H1 (cell line): ENCODE results near the gene PRRX2. TPM values are rescaled to one million over a fixed set of nuclear protein-coding genes. Genes with fewer than 3 reads are reported as not detected.

ENCODE experiments used
- CTCF ChIA-PET: fragments of 300-600 bp; sonication (Branson Sonifier 250); formaldehyde crosslinking; loops from one replicate; lab custom pipeline; 2021; ENCODE audit not compliant: partially characterized antibody; lab: Charles Lee
- POLR2A ChIA-PET: fragments of 300-600 bp; sonication (Branson Sonifier 250); formaldehyde crosslinking; loops from one replicate; lab custom pipeline; 2021; ENCODE audit warnings: inconsistent platforms; ENCODE audit not compliant: partially characterized antibody; lab: Charles Lee
- DNase-seq, 2 experiments: peaks; one replicate each; pipeline versions ENCODE4 v3.0.0 to v3.0.0-alpha.2; 2010 to 2022; ENCODE audit warnings: low spot score in 2 of 2, low read depth in 1 of 2, mixed read lengths in 1 of 2
- FAIRE-seq: peaks from 2 replicates; lab custom pipeline; 2011; peaks lifted over from hg19 to GRCh38; lab: Jason Lieb, UNC
- H2AFZ ChIP-seq: 2 replicates; pipeline ENCODE4 v1.8.1; 2012; ENCODE audit warnings: low read length, inconsistent platforms
- H2AK5ac ChIP-seq: 2 replicates; pipeline ENCODE4 v1.6.1; 2013; ENCODE audit warnings: low read depth, low read length
- H2BK120ac ChIP-seq: replicated peaks from 2 replicates; pipeline ENCODE3; 2013; ENCODE audit warnings: low read depth, low read length, inconsistent platforms
- H2BK12ac ChIP-seq: 2 replicates; pipeline ENCODE4 v1.6.1; 2013; ENCODE audit warnings: low read depth, low read length
- H2BK15ac ChIP-seq: 2 replicates; pipeline ENCODE4 v1.6.1; 2013; ENCODE audit warnings: low read length
- H2BK20ac ChIP-seq: 2 replicates; pipeline ENCODE4 v1.6.1; 2013; ENCODE audit warnings: low read length
- H2BK5ac ChIP-seq: 2 replicates; pipeline ENCODE4 v1.6.1; 2013; ENCODE audit warnings: low read depth, low read length
- H3K14ac ChIP-seq: 2 replicates; pipeline ENCODE4 v1.6.1; 2013; ENCODE audit warnings: inconsistent platforms; ENCODE audit not compliant: insufficient read length
- H3K18ac ChIP-seq: 2 replicates; pipeline ENCODE4 v1.6.1; 2013; ENCODE audit warnings: low read length; ENCODE audit errors: extremely low read depth
- H3K23ac ChIP-seq: 2 replicates; pipeline ENCODE4 v1.6.1; 2013; ENCODE audit warnings: inconsistent platforms; ENCODE audit not compliant: insufficient read length
- H3K23me2 ChIP-seq: 2 replicates; pipeline ENCODE4 v1.6.1; 2013; ENCODE audit warnings: low read depth, low read length
- H3K27ac ChIP-seq: 2 replicates; pipeline ENCODE4 v1.6.1; 2011; ENCODE audit warnings: low read depth, low read length, inconsistent platforms
- H3K27me3 ChIP-seq, 4 experiments: replicated peaks in 1 of 4; 1 replicate in 1 of 4; 2 replicates in 3 of 4; pipeline versions ENCODE4 v1.6.1 to v1.8.1; 2011 to 2013; ENCODE audit warnings: low read length in 3 of 4, mild to moderate bottlenecking in 3 of 4, inconsistent platforms in 2 of 4, mixed read lengths in 2 of 4, moderate library complexity in 1 of 4; ENCODE audit not compliant: control insufficient read depth in 3 of 4, insufficient read depth in 3 of 4; ENCODE audit errors: extremely low read depth in 1 of 4
- H3K36me3 ChIP-seq, 4 experiments: 2 replicates each; pipeline versions ENCODE4 v1.6.1 to v1.8.1; 2011 to 2013; ENCODE audit warnings: mild to moderate bottlenecking in 4 of 4, low read length in 3 of 4, moderate library complexity in 2 of 4, control low read depth in 1 of 4, inconsistent platforms in 1 of 4; ENCODE audit not compliant: insufficient read depth in 4 of 4, control insufficient read depth in 2 of 4
- H3K4ac ChIP-seq: replicated peaks from 2 replicates; pipeline ENCODE3; 2013; ENCODE audit warnings: low read length, low read depth, mixed read lengths, inconsistent platforms; ENCODE audit not compliant: insufficient read length
- H3K4me1 ChIP-seq, 4 experiments: replicated peaks in 1 of 4; 1 replicate in 1 of 4; 2 replicates in 3 of 4; pipeline versions ENCODE4 v1.6.1 to v1.8.1; 2011 to 2013; ENCODE audit warnings: low read length in 3 of 4, inconsistent platforms in 2 of 4, mixed read lengths in 1 of 4; ENCODE audit not compliant: insufficient read depth in 4 of 4, control insufficient read depth in 3 of 4
- H3K4me2 ChIP-seq, 2 experiments: 2 replicates each; pipeline versions ENCODE4 v1.6.1 to v1.8.1; 2011 to 2013; ENCODE audit warnings: low read depth in 2 of 2, low read length in 2 of 2, control low read depth in 1 of 2, inconsistent platforms in 1 of 2, mild to moderate bottlenecking in 1 of 2; ENCODE audit not compliant: insufficient read depth in 1 of 2
- H3K4me3 ChIP-seq, 4 experiments: fragments of 200-600, 300-600 bp in 1 of 4; sonication (generic), shearing (Covaris generic), sonication (Bioruptor Twin) in 1 of 4; 2 replicates each; pipeline versions ENCODE4 v1.5.1 to v1.8.1; 2011 to 2016; ENCODE audit warnings: low read length in 4 of 4, low read depth in 3 of 4, control low read depth in 2 of 4, inconsistent platforms in 2 of 4, mild to moderate bottlenecking in 2 of 4, mixed read lengths in 1 of 4, moderate library complexity in 1 of 4; ENCODE audit not compliant: insufficient read depth in 2 of 4; ENCODE audit errors: extremely low read depth in 1 of 4
- H3K56ac ChIP-seq: replicated peaks from 2 replicates; pipeline ENCODE3; 2013; ENCODE audit warnings: low read depth, mild to moderate bottlenecking, mixed read lengths, low read length, inconsistent platforms; ENCODE audit not compliant: insufficient read length
- H3K79me1 ChIP-seq: 2 replicates; pipeline ENCODE4 v1.6.1; 2013; ENCODE audit warnings: low read depth, low read length, control low read depth
- H3K79me2 ChIP-seq, 2 experiments: 2 replicates each; pipeline versions ENCODE4 v1.6.1 to v1.8.1; 2012 to 2013; ENCODE audit warnings: low read length in 2 of 2, mild to moderate bottlenecking in 2 of 2, inconsistent platforms in 1 of 2; ENCODE audit not compliant: insufficient read depth in 2 of 2, control insufficient read depth in 1 of 2
- H3K9ac ChIP-seq, 4 experiments: replicated peaks in 1 of 4; 1 replicate in 1 of 4; 2 replicates in 3 of 4; pipeline versions ENCODE4 v1.6.1 to v1.8.1; 2011 to 2013; ENCODE audit warnings: low read depth in 3 of 4, low read length in 3 of 4, control low read depth in 2 of 4, mild to moderate bottlenecking in 2 of 4, moderate library complexity in 2 of 4, inconsistent platforms in 1 of 4; ENCODE audit errors: extremely low read depth in 1 of 4
- H3K9me3 ChIP-seq, 2 experiments: 2 replicates each; pipeline versions ENCODE4 v1.6.1 to v1.8.1; 2012 to 2013; ENCODE audit warnings: mild to moderate bottlenecking in 2 of 2, moderate library complexity in 2 of 2, control low read depth in 1 of 2, inconsistent platforms in 1 of 2, low read depth in 1 of 2, low read length in 1 of 2, mixed read lengths in 1 of 2; ENCODE audit not compliant: insufficient read depth in 2 of 2
- H4K20me1 ChIP-seq, 2 experiments: replicated peaks in 1 of 2; 2 replicates each; pipeline versions ENCODE3 to v1.8.1; 2011 to 2013; ENCODE audit warnings: inconsistent platforms in 2 of 2, low read length in 2 of 2, mild to moderate bottlenecking in 1 of 2; ENCODE audit not compliant: insufficient read depth in 2 of 2, control insufficient read depth in 1 of 2
- H4K5ac ChIP-seq: 2 replicates; pipeline ENCODE4 v1.6.1; 2013; ENCODE audit warnings: low read length, low read depth, mixed read lengths, inconsistent platforms; ENCODE audit not compliant: insufficient read length
- H4K8ac ChIP-seq: 2 replicates; pipeline ENCODE4 v1.8.0; 2013; ENCODE audit warnings: mild to moderate bottlenecking, moderate library complexity, low read length, inconsistent platforms; ENCODE audit not compliant: insufficient read depth; ENCODE audit errors: extremely low read depth
- H4K91ac ChIP-seq: replicated peaks from 2 replicates; pipeline ENCODE3; 2013; ENCODE audit warnings: low read length, mixed read lengths, inconsistent platforms; ENCODE audit not compliant: insufficient read length
- CHD1 ChIP-seq: IDR thresholded peaks from 2 replicates; pipeline ENCODE4 v1.6.1; 2012; ENCODE audit warnings: low read depth, low read length, improper control_type of control experiment
- CHD2 ChIP-seq: IDR thresholded peaks from 2 replicates; pipeline ENCODE4 v1.6.1; 2012; ENCODE audit warnings: low read length, improper control_type of control experiment
- CREB1 ChIP-seq: IDR thresholded peaks from 2 replicates; pipeline ENCODE4 v1.6.1; 2012; ENCODE audit warnings: inconsistent platforms
- EP300 ChIP-seq, 2 experiments: IDR thresholded peaks; 1 replicate in 1 of 2; 2 replicates in 1 of 2; pipeline ENCODE4 v1.6.1; 2011 to 2012; ENCODE audit warnings: low read depth in 2 of 2, low read length in 2 of 2, mild to moderate bottlenecking in 2 of 2, borderline replicate concordance in 1 of 2, inconsistent platforms in 1 of 2, moderate library complexity in 1 of 2
- JUN ChIP-seq: IDR thresholded peaks from 2 replicates; pipeline ENCODE4 v1.6.1; 2011; ENCODE audit warnings: low read depth, mild to moderate bottlenecking, improper control_type of control experiment, low read length
- WGBS, 2 experiments: shearing (Covaris generic) in 1 of 2; methylation state at CpG; one replicate each; pipeline versions ENCODE4 v1.1.6 to v1.1.7; 2013 to 2015; ENCODE audit warnings: low lambda C conversion rate in 2 of 2, mixed read lengths in 2 of 2, inconsistent platforms in 1 of 2, low coverage in 1 of 2, missing lambda C conversion rate in 1 of 2; ENCODE audit not compliant: insufficient replicate concordance in 2 of 2, insufficient coverage in 1 of 2, insufficient read length in 1 of 2; ENCODE audit errors: extremely low coverage in 1 of 2, missing lambda C conversion rate in 1 of 2; 5-methylcytosine and 5-hydroxymethylcytosine counted together
- polyA plus RNA-seq, 7 experiments: library from polyadenylated mRNA; depleted of rRNA in 3 of 7; stranded (reverse) in 5 of 7; unstranded in 2 of 7; fragments of >200 nt in 5 of 7; fragments of 200-250 nt in 2 of 7; gene quantifications; 1 replicate in 5 of 7; 2 replicates in 1 of 7; 4 replicates in 1 of 7; pipeline versions ENCODE4 v1.2.1 to v1.2.3, GENCODE V29; 2011 to 2013; ENCODE audit warnings: missing spikeins in 2 of 7, mixed read lengths in 2 of 7
- total RNA-seq: library from RNA; stranded (reverse); fragmentation: NEBNext Ultra II Directional; extraction: Animal tissue kit (Norgen Biotek cat#: 25700); gene quantifications from 2 replicates; pipeline ENCODE4 v1.2.1, GENCODE V29; 2021

The PRRX2 gene
- total and polyA plus RNA-seq, 2 of the 8 experiments (the other 6 are each of a cell fraction or from before 2014, with no cell fraction given): 5.8 to 9.2 TPM

GRCh38 chr9:129762985-129763926 is 97.8 kb downstream of the PRRX2 start:
- H2BK12ac ChIP-seq: no peak overlapping the region
- no peak overlapping the region for H4K91ac ChIP-seq
- H3K27me3 ChIP-seq: no peaks in the 10 kb centered on the region
- H3K9ac ChIP-seq: no peak overlapping the region
- ChIA-PET POLR2A (interaction anchor here (1.3 to 1.6 kb wide), 2 partner anchors 12 to 17 kb away, joined by 3 read pairs; no protein-coding TSS in a partner anchor), CTCF (interaction anchor here (0.8 to 16.4 kb wide), 8 partner anchors 10 to 121 kb away, joined by 3 to 168 read pairs (median 4); partner anchors contain the start of gene PTGES)
- H3K23me2 ChIP-seq: no peaks in the 10 kb centered on the region
- peak overlapping the region; percentile 51; the same call in 1 of the 2 replicates for H2AFZ ChIP-seq
- H2BK15ac ChIP-seq: no peak overlapping the region
- no peak overlapping the region for H2BK120ac ChIP-seq
- H3K56ac ChIP-seq: no peak overlapping the region
- no peaks in the 10 kb centered on the region for H3K79me1 ChIP-seq
- no peak overlapping the region for H2BK20ac ChIP-seq
- no peaks in the 10 kb centered on the region for H3K79me2 ChIP-seq
- H3K14ac ChIP-seq: no peak overlapping the region
- H3K4ac ChIP-seq: no peak overlapping the region
- no peaks in the 10 kb centered on the region for H4K20me1 ChIP-seq
- no peaks in the 10 kb centered on the region for H3K36me3 ChIP-seq
- no peak overlapping the region for H3K4me2 ChIP-seq
- TF ChIP-seq JUN (no peak), CHD1 (no peak), CHD2 (no peak), CREB1 (no peak), EP300 (IDR thresholded peaks at IDR 0.05; ENCODE audit: borderline replicate concordance in 1 of 2, low read depth in 2 of 2, low read length in 2 of 2) (no peak)
- H3K23ac ChIP-seq: no peak overlapping the region
- no peaks in the 10 kb centered on the region for H3K9me3 ChIP-seq
- no peak overlapping the region for H3K18ac ChIP-seq
- no peak overlapping the region for H2AK5ac ChIP-seq
- DNase-seq (no peak), FAIRE-seq (no peak)
- peaks cover 0 to 2% (median 0%) of the 10 kb centered on the region in 4 experiments; a peak in 1 of 7 replicates for H3K4me1 ChIP-seq
- H3K27ac ChIP-seq: no peak overlapping the region
- no peak overlapping the region for H4K8ac ChIP-seq
- H2BK5ac ChIP-seq: no peak overlapping the region
- no peak overlapping the region for H3K4me3 ChIP-seq
- 88% methylated on average over 13 of the region's 13 CpGs; no CpG with 5 or more reads in 1 of the 2 experiments for WGBS, 2 experiments
- H4K5ac ChIP-seq: no peak overlapping the region
